CD4-positive, CD25-positive, alpha-beta regulatory T cell (primary cell): ENCODE measurements around the gene CTBP2. TPM values are rescaled to one million over a fixed set of nuclear protein-coding genes. Genes with fewer than 3 reads are reported as not detected.

ENCODE experiments used
- ATAC-seq, 2 donors: fragments of 150-1000 bp; cut with Tn5 transposase; one replicate each; pipeline ENCODE4 v1.10.0; 2021; ENCODE audit warnings: low read depth in 2 of 2, moderate number of reproducible peaks in 2 of 2, moderate library complexity in 1 of 2
- DNase-seq, 3 donors: peaks; one replicate each; pipeline versions ENCODE4 v3.0.0 to v3.0.0-alpha.2; 2012 to 2022; ENCODE audit warnings: mixed read lengths in 1 of 3
- H3K27ac ChIP-seq: one replicate; pipeline ENCODE4 v1.7.0; 2013; ENCODE audit warnings: mild to moderate bottlenecking, low read length; ENCODE audit not compliant: insufficient read depth, poor library complexity, severe bottlenecking
- H3K27me3 ChIP-seq: one replicate; pipeline ENCODE4 v1.7.0; 2013; ENCODE audit warnings: low read length; ENCODE audit not compliant: control insufficient read depth, insufficient read depth
- H3K36me3 ChIP-seq: one replicate; pipeline ENCODE4 v1.7.0; 2013; ENCODE audit warnings: mild to moderate bottlenecking, low read length, moderate library complexity; ENCODE audit not compliant: control insufficient read depth, insufficient read depth
- H3K4me1 ChIP-seq: 2 replicates; pipeline ENCODE4 v1.7.0; 2013; ENCODE audit warnings: mild to moderate bottlenecking, low read length; ENCODE audit not compliant: insufficient read depth, control insufficient read depth, poor library complexity, severe bottlenecking
- H3K4me3 ChIP-seq: one replicate; pipeline ENCODE4 v1.7.0; 2013; ENCODE audit warnings: low read depth, mild to moderate bottlenecking, low read length, moderate library complexity
- H3K9me3 ChIP-seq, 2 experiments: 1 replicate in 1 of 2; 2 replicates in 1 of 2; pipeline ENCODE4 v1.7.0; 2013; ENCODE audit warnings: low read length in 2 of 2, mild to moderate bottlenecking in 1 of 2, moderate library complexity in 1 of 2; ENCODE audit not compliant: control insufficient read depth in 2 of 2
- H3K27ac Mint-ChIP-seq, 3 donors: one replicate each; pipeline ENCODE4 v1.8.0; 2020 to 2022; ENCODE audit warnings: mild to moderate bottlenecking in 3 of 3, mixed read lengths in 3 of 3, moderate library complexity in 2 of 3
- H3K27me3 Mint-ChIP-seq: one replicate; pipeline ENCODE4 v1.8.0; 2022; ENCODE audit warnings: mild to moderate bottlenecking, mixed read lengths
- H3K36me3 Mint-ChIP-seq: one replicate; pipeline ENCODE4 v1.8.0; 2020; ENCODE audit warnings: mixed read lengths
- H3K4me1 Mint-ChIP-seq, 4 donors: one replicate each; pipeline ENCODE4 v1.8.0; 2020 to 2022; ENCODE audit warnings: mixed read lengths in 4 of 4, mild to moderate bottlenecking in 1 of 4
- H3K4me3 Mint-ChIP-seq, 4 donors: one replicate each; pipeline ENCODE4 v1.8.0; 2020 to 2022; ENCODE audit warnings: mild to moderate bottlenecking in 4 of 4, mixed read lengths in 4 of 4, moderate library complexity in 3 of 4
- H3K9me3 Mint-ChIP-seq, 7 donors: one replicate each; pipeline ENCODE4 v1.8.0; 2020 to 2022; ENCODE audit warnings: mixed read lengths in 7 of 7, mild to moderate bottlenecking in 3 of 7, moderate library complexity in 2 of 7
- polyA plus RNA-seq, 4 donors: library from polyadenylated mRNA; unstranded; fragments of 300-500 nt; fragmentation: Illumina TruSeq; gene quantifications; one replicate each; pipeline ENCODE4 v1.2.3, GENCODE V29; 2021
- total RNA-seq: library from RNA; stranded (reverse); gene quantifications from one replicate; pipeline ENCODE4 v1.2.3, GENCODE V29; 2022

Gene CTBP2
- total and polyA plus RNA-seq, 5 donors from 2014 or later, result 0.10 to 0.49 (median 0.13) TPM; not detected in 2

DNA sequence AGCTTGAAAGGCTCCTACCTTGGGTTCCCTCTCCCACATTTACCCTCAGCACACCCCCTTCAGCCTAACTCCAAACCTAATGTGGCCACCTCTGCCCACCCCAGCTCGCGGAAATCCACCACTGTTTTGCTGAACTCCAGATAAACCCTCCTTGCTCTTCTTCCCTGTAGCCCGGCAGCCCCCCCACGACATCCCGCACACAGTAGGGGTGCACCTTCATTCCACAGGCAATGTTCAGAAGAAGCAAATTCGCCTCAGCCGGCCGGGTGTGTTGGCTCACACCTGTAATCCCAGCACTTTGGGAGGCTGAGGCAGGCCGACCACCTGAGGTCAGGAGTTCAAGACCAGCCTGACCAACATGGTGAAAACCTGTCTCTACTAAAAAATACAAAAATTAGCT lies 17.4 kb downstream of the CTBP2 start:
- no peaks in the 10 kb centered on the region for H3K4me1 Mint-ChIP-seq
- H3K4me1 ChIP-seq, result no peaks in the 10 kb centered on the region
- no peaks in the 10 kb centered on the region for H3K9me3 ChIP-seq
- H3K27me3 Mint-ChIP-seq, result peaks cover 13% of the 10 kb centered on the region
- no peaks in the 10 kb centered on the region for H3K36me3 ChIP-seq
- no peak for ATAC-seq
- no peaks in the 10 kb centered on the region for H3K36me3 Mint-ChIP-seq
- H3K27ac ChIP-seq, result no peak overlapping the region
- no peak overlapping the region for H3K4me3 Mint-ChIP-seq
- no peak overlapping the region for H3K4me3 ChIP-seq
- H3K27me3 ChIP-seq, result no peaks in the 10 kb centered on the region
- no peak overlapping the region for H3K27ac Mint-ChIP-seq
- peaks cover 0 to 3% (median 0%) of the 10 kb centered on the region in 7 donors for H3K9me3 Mint-ChIP-seq
- DNase-seq, result no peak

DNA sequence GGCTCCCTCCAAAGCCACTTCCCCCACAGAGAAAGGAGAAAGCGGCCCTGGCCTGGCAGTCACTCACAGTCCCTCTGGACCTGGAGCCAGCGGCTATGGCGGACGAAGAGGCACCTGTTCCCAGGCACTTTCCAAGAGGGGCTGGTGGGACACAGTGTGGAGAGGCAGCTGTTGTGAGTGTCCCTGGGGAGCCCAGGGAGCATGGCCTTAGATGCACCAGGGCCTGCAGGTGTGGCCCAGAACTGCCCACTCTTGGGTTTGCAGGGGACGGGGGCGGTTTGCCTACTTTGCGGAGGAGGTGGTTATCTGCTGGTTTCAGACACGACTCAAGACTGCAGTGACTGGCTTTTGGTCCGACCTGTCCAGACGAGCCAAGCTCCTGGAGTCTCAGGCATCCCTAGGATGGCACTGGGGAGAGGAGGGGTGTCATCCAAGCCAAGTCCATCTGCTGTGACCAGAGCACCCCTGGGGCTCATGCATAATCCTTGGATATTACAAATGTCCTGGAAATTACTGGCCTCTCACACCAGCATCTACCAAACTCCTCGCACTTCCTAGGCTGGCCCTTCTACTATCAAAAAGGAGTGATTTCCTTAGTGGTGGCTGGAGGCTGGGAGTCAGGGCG lies 18.4 kb downstream of the CTBP2 start:
- Histone ChIP-seq H3K27me3 (no peaks in the 10 kb centered on the region), H3K36me3 (no peaks in the 10 kb centered on the region), H3K27ac (no peak overlapping the region), H3K9me3 (no peaks in the 10 kb centered on the region), H3K4me1 (no peaks in the 10 kb centered on the region), H3K4me3 (no peak overlapping the region)
- DNase-seq (no peak), ATAC-seq (no peak)
- H3K4me3 Mint-ChIP-seq, result no peak overlapping the region
- H3K36me3 Mint-ChIP-seq, result no peaks in the 10 kb centered on the region
- peaks cover 0 to 2% (median 0%) of the 10 kb centered on the region in 7 donors for H3K9me3 Mint-ChIP-seq
- H3K27ac Mint-ChIP-seq, result no peak overlapping the region
- H3K4me1 Mint-ChIP-seq, result no peaks in the 10 kb centered on the region
- peaks cover 16% of the 10 kb centered on the region for H3K27me3 Mint-ChIP-seq

DNA sequence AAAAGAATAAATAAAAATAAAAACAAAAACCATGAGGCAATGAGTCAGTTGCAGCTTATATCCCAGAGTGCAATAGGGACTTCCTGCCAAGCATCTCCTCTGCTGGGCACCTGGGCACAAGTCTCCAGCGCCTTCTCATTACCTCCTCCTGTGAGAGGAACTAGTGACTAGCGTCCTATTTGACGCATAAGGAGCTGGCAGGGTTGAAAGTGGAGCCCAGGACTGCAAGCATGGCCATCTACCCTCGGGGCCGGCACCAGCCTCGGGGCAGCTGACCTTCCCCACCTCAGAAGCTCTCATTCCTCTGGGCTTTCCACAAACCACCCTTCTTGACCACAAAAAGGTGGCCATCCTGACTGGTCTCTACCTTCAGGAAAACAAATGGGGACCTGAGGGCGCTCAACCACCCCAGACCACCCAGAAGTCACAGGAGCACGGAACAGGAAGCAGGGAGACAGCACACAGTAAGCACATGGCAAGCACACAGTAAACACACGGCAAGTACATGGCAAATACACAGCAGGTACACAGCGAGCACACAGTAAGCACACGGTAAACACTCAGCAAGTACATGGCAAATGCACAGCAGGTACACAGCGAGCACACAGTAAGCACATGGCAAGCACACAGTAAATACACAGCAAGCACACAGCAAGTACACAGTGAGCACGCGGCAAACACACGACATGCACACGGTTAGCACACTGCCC lies 19.1 kb downstream of the CTBP2 start:
- Mint-ChIP-seq H3K4me1 (no peaks in the 10 kb centered on the region), H3K27me3 (peaks cover 12% of the 10 kb centered on the region)
- H3K27ac ChIP-seq, result no peak overlapping the region

DNA sequence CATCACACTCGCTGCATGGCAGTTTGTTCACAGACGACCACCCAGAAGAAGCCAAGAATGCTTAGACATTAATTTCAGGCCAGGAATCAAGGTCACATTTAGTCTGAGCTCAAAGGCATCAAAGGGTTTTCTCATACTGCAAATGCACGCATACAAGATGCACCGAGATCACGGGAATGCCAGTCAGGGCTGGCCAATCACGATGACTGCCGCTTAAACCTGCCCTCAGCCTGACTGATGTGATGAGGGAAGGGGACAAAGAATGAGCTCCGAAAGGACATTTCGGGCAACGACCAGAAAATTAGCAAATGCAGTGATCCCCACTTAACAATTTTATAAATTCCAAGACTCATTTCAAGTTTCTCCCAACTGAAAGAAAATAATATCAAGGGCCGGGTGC lies 20.2 kb downstream of the CTBP2 start:
- Histone ChIP-seq H3K4me3 (no peak overlapping the region), H3K27me3 (no peaks in the 10 kb centered on the region), H3K9me3 (no peaks in the 10 kb centered on the region), H3K4me1 (no peaks in the 10 kb centered on the region), H3K36me3 (no peaks in the 10 kb centered on the region), H3K27ac (no peak overlapping the region)
- DNase-seq, result no peak
- Mint-ChIP-seq H3K36me3 (no peaks in the 10 kb centered on the region), H3K4me1 (no peaks in the 10 kb centered on the region), H3K9me3 (no peaks in the 10 kb centered on the region), H3K27ac (no peak overlapping the region), H3K27me3 (peaks cover 11% of the 10 kb centered on the region), H3K4me3 (no peak overlapping the region)
- ATAC-seq, result no peak

More for the DNA sequence above, 19.1 kb downstream of the CTBP2 start:
- H3K27ac Mint-ChIP-seq, result no peak overlapping the region
- no peaks in the 10 kb centered on the region for H3K27me3 ChIP-seq
- H3K36me3 Mint-ChIP-seq, result no peaks in the 10 kb centered on the region
- no peak for DNase-seq
- no peaks in the 10 kb centered on the region for H3K36me3 ChIP-seq
- peaks cover 0 to 2% (median 0%) of the 10 kb centered on the region in 7 donors for H3K9me3 Mint-ChIP-seq
- H3K9me3 ChIP-seq, result no peaks in the 10 kb centered on the region
- no peak for ATAC-seq
- H3K4me3 Mint-ChIP-seq, result no peak overlapping the region
- no peak overlapping the region for H3K4me3 ChIP-seq
- no peaks in the 10 kb centered on the region for H3K4me1 ChIP-seq

DNA sequence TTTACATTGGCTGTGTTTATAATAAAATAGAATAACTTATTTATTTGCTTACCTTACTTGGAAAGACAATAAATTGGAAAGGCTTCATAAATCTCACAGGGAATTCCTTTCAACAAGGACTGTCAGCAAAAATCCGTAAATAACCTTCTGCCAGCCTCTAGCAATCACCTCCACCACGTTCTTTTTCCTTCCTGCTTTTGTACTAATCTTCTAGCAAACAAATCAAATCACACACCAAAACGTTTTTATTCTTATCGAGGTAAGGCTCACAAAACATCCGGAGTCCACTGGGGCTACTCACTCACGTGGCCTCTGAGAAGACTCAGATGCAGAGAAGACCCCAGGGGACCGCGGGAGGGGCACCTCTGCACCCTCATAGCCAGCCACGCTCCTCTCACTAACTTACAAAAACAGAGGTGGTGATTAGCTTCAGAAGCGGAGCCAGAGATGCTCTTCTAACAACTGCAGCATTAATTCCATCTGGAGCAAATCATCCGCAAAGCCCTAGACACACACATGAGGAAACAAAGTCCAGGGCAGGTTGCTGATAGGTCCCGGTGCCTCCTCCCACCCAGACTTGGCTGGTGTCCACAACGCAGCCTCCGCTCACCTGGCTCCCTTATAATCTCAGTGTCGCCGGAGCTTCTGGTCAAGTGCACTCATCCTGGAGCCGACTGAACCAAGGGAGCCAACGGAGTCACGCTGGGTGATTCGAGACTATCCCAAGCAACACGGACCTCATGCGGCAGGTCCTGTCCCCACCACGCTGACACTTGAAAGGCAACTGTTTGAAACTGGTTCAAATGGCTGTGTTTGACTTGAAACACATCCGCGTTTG lies 22.5 kb downstream of the CTBP2 start:
- Mint-ChIP-seq H3K4me1 (no peaks in the 10 kb centered on the region), H3K9me3 (peaks cover 0 to 1% (median 0%) of the 10 kb centered on the region in 7 donors), H3K27me3 (peaks cover 9% of the 10 kb centered on the region), H3K36me3 (no peaks in the 10 kb centered on the region), H3K4me3 (no peak overlapping the region), H3K27ac (no peak overlapping the region)
- DNase-seq (no peak), ATAC-seq (no peak)
- Histone ChIP-seq H3K27me3 (no peaks in the 10 kb centered on the region), H3K36me3 (no peaks in the 10 kb centered on the region), H3K4me3 (no peak overlapping the region), H3K4me1 (no peaks in the 10 kb centered on the region), H3K27ac (no peak overlapping the region), H3K9me3 (no peaks in the 10 kb centered on the region)

DNA sequence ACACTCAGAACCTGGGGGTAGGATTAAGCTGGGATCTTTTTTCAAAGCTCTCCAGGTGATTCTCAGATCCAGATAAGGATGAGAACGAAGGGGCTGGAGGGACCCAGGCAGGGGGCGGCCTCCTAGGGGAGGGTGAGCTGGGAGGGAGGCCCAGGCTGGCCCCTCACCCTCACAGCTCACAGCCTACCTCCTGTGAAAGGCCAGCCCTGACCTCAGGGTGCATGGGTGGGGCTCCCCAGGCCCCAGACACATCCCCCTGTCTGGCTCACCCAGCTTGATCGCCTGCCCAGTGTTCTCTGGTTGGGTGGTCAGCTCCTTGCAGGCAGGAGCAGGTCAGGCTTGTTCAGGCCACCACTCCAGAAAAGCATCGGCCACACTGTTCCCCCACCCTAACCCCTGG lies 24.3 kb downstream of the CTBP2 start:
- Mint-ChIP-seq H3K36me3 (no peaks in the 10 kb centered on the region), H3K4me1 (no peaks in the 10 kb centered on the region), H3K9me3 (peaks cover 0 to 4% (median 0%) of the 10 kb centered on the region in 7 donors), H3K4me3 (no peak overlapping the region), H3K27ac (no peak overlapping the region), H3K27me3 (peaks cover 6% of the 10 kb centered on the region)
- no peaks in the 10 kb centered on the region for H3K4me1 ChIP-seq
- no peak overlapping the region for H3K27ac ChIP-seq
- H3K27me3 ChIP-seq, result no peaks in the 10 kb centered on the region
- H3K36me3 ChIP-seq, result no peaks in the 10 kb centered on the region
- peaks cover 0 to 4% of the 10 kb centered on the region in 2 experiments for H3K9me3 ChIP-seq
- DNase-seq, result no peak
- H3K4me3 ChIP-seq, result no peak overlapping the region
- no peak for ATAC-seq

DNA sequence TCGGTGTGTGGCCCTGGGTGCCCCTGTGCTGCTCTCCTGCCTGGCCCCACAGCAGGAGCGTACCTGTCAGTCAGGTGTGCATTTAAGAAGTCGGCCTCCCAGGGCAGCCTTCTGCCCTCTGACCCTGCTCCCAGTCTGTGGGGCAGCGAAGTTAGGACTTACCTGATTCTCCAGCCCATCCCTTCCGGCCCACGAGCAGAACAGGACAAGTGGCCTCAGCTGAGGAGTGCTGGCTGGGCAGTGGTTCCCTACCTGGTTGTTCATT lies 24.7 kb downstream of the CTBP2 start:
- Mint-ChIP-seq H3K4me3 (no peak overlapping the region), H3K27ac (no peak overlapping the region), H3K27me3 (peaks cover 6% of the 10 kb centered on the region), H3K4me1 (no peaks in the 10 kb centered on the region), H3K36me3 (no peaks in the 10 kb centered on the region), H3K9me3 (peaks cover 0 to 4% (median 0%) of the 10 kb centered on the region in 7 donors)
- Histone ChIP-seq H3K27me3 (no peaks in the 10 kb centered on the region), H3K4me1 (no peaks in the 10 kb centered on the region), H3K4me3 (no peak overlapping the region), H3K9me3 (peaks cover 0 to 5% of the 10 kb centered on the region in 2 experiments), H3K27ac (no peak overlapping the region), H3K36me3 (no peaks in the 10 kb centered on the region)
- DNase-seq (no peak), ATAC-seq (no peak)
